HG02763 (cell line): ENCODE results near the gene AQP5.

Experiments
- ATAC-seq: cut with Tn5 transposase; IDR thresholded peaks from one replicate; pipeline ENCODE4 v1.9.1; 2021; ENCODE audit warnings: mild to moderate bottlenecking, moderate library complexity; ENCODE audit not compliant: unreplicated experiment

The AQP5 gene

GRCh38 chr12:49932023-49932422 is 29.6 kb upstream of the AQP5 start:
- ATAC-seq, result no peak

GRCh38 chr12:49932533-49933130 is 29.0 kb upstream of the AQP5 start:
- ATAC-seq, result no peak

DNA sequence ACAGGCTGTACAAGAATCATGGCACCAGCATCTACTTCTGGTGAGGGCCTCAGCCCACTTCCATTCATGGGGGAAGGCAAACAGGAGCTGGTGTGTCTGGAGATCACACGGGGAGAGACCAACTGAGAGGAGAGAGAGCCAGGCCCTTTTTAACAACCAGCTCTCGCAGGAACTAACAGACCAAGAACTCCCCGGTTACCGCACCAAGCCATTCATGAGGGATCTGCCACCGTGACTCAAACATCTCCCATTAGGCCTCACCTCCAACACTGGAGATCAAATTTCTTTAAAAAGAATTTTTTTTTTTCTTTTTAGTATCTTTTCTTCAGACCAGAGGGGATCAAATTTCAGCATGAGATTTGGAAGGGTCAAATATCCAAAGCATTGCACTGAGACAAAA is 27.9 kb upstream of the AQP5 start:
- ATAC-seq, result no peak

GRCh38 chr12:49934505-49934904 is 27.2 kb upstream of the AQP5 start:
- no peak for ATAC-seq

DNA sequence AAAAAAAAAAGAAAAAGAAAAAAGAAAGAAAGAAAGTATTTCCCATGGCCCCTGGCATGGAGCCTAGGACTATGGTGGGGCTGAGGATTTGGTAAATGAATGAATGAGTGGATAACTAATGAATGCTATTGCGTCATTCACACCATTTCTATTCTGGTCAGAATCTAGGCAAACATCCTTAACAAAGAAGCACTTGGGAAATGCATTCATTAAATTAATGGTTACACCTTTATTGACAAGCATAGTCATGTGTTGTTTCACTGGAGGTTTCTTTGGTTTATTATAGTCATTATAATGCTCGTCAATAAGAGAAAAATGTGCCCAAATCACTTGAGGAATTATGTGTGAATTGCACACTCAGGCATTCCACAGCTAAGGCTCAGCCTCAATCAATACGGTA is 24.7 kb upstream of the AQP5 start:
- ATAC-seq, result no peak

DNA sequence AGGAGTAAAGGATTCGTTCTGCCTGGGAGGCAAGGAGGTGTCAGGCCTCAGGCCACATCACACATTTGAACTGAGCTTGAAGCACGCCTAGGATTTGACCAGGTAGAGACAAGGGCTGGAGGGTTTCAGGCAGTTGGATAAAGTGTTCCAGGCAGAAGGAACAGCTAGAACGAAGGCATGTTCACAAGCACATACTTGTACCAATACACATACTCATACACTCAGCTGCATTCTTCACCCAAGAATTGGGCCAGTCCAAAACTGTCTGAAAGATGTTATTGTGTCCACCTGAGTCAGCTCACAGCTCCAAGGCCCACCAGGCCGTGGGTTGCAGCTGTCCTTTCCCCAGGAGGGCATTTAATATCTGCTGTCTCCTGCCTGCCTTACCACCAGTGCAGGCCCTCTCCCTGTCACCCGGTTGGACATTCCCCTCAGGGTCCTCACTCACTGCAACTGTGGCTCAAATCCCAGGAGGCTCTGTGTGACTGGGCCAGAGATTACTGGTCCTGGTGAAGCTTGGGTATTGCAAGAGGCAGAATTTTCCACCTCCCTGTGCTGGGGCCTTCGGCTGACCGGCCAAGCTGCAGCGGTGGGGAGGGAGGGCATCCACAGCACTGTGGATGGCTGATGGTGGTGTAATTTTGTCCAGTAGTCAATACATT is 23.9 kb upstream of the AQP5 start:
- no peak for ATAC-seq

- ATAC-seq, result no peak
Measured at GRCh38 chr12:49939307-49939706, 22.4 kb upstream of the AQP5 start.

DNA sequence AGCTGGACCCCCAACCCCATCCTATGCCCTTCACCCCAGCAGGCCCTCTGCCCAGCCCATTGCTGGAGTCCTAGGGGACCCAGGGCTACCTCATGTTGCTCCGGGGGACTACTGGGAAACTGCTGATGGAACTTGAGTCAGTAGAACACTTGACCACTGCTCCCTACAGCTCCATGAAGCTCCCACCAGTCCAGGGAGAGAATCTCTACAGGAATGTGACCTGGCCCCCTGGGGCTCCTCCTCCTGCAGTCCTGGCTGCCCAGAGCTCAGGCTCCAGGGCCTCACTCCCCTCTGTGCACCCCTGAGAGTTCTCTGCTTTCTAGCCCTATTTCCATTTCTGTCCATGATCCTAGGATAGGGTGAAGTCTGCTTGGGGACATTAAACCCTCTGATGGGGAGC is 22.0 kb upstream of the AQP5 start:
- ATAC-seq, result no peak

GRCh38 chr12:49941556-49942511 is 19.8 kb upstream of the AQP5 start:
- ATAC-seq, result no peak

DNA sequence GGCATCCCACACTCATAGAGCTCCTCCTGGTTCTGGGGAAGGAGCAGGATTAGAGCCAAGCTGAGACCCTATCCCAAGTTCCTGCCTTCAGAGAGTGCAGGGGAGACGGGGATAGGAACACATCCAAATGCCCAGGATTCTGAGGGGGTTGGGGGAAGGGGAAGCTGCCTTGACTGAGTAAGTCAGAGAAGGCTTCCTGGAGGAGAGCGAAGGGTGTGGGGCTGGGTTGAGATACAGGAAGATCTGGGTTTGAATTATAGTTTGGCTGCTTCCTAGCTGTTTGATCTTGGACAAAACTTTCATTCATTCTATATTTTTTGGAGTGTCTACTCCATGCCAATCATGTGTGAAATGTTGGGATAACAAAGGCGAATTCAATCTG is 19.2 kb upstream of the AQP5 start:
- no peak for ATAC-seq

DNA sequence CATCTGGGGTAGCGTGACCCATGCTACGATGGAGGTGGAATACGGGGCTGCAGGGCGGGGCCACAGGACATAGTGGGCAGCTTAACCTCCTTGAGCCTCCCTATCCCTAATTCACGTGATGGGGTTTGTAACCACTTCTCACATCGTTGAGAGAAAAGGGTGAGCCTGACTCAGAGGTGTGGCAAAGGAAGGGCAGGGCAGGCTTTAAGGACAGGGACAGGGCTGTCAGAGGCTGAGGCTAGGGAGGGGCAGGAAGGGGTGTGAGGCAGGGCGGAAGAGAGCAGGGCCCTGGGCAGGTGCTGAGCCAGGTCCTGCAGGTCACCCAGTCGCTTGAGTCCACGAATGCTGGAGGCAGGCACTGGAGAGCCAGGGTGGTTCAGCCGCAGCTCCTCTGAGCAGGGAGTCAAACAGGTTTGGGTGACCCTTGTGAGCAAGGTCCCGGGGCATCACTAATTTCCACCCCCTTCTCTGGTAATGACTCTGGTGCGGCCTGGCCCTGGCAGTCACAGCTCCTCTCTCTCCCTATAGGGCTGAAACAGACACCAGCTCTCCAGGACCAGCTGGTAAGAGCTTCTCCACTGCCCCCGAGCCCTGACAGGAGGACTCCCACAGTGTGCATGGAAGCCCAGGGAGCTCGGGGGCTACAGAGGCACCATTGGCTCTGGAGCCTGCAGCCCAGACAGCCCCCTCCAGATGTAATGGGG is 18.6 kb upstream of the AQP5 start:
- no peak for ATAC-seq

GRCh38 chr12:49943625-49943960 is 18.1 kb upstream of the AQP5 start:
- ATAC-seq, result no peak

GRCh38 chr12:49944046-49944445 is 17.6 kb upstream of the AQP5 start:
- ATAC-seq, result no peak

- ATAC-seq, result no peak
Measured at GRCh38 chr12:49944718-49945117, 17.0 kb upstream of the AQP5 start.

- ATAC-seq, result no peak
Measured at GRCh38 chr12:49945394-49946080, 16.1 kb upstream of the AQP5 start.

DNA sequence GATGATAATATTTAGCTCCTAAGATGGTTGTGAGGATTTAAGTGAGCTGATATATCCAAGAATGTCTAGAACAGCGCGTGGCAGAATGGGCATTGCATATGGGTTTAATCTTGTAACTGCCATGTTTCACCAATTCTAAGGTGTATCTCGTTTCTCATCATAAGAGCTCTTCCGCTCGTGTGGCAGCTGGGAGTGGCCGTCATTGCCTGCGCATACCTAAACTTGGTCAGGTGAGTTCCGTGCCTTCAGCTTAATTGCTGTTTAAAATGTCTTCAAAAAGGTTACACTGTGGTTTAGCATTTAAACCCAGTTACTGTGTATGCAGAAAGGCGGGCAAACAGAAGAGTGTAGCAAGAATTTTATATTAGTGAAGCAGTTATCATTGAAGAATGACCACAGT is 15.6 kb upstream of the AQP5 start:
- no peak for ATAC-seq

DNA sequence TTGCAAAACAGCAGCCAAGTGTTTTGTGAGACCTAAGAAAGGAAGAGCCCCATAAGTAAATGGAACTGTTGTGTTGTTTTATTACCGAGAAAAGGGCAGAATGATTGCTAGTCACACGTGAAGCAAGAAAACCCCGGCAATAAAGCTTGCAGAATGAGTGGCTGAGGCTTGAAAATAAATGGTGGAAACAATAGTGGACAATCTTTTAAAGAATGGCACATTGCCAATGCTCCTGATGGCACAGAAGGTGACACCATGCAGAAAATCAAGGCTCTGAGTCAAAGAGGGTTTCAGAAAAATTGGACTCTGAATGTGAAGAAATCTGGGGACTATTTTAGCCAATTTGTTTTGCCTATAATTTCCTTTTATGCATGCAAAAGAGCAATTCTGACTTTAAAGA is 15.2 kb upstream of the AQP5 start:
- no peak for ATAC-seq

DNA sequence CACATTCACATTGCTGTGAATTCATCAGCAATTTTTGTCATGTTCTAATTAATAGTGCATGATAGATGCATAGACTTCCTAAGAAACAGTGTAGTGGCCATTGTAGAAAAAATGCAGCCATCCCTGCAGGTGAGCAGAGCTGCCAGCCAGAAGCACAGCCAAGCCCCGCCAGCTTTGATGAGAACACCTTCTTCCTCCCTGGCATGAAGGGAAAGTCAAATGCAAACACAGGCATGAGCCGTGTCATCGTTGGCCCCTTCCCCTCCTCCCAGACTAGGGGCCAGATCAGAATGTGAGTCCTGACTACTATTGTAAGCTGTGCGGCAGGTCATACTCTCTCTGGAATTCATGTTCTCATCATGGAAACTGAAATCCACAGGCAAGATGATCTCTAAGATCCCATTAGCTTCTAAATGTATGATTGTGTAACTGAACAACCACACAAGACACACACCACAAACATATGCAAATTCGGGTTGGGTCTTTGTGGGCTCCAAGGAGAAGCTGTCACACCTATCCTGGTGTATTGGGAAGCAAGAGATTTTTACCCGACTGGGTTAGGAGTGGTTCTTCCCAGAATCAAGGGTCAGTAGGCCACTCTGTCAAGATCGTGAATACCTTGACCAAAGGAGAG is 14.0 kb upstream of the AQP5 start:
- no peak for ATAC-seq

DNA sequence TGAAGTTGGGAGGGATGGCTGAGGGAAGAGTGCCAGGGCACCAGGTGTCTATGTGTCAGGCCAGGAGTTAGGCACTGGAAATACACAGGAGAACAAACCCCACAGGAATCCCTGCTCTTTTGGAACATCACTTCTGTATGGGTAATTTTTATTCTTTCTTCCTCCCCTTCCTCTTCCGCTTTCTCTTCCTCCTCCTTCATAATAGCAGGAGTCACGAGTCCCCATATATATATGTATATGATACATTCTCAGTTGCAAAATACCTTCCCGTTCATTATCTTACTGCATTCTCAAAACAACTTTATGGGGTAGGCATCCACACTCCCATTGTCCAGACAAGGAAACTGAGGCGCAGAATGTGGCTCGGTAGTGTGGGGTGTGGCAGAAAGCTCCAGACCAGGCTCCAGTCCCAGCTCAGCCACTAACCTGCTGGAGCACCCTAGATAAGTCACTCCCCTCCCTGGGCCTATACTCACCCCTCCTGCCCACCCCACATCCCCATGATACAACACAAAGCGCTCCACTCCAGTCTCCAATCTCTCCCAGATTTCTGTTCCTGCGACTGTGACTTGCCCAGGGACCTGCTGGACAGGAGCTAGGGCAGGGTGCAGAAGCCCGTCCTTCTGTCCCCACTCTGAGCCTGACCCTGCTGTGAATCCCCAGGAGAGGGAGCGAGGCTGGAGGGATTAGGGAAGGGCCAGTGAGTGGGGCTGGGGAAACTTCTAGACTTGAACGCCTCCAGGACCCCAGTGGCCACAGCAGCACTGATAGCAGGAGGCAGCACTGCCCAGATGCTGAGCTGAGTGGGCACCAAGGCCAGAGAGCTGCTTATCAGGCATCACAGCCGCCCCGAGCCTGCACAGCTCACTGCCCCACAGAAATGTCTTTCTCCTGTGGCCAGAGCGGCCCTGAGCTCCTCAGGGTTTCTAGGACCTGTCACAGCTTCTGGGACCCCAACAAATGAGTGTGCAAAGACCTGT is 12.5 kb upstream of the AQP5 start:
- no peak for ATAC-seq
